SIG-M5 (cell line): Measurements from ENCODE around the gene STX8.
"Not testable (repeated sequence)": the region's sequence is repeated elsewhere in the genome, so short reads cannot be mapped to it uniquely, and the experiment has no call there.

Experiments used
- DNase-seq: peaks from one replicate; lab custom pipeline; 2025; lab: John Stamatoyannopoulos, UW

The STX8 gene

DNA sequence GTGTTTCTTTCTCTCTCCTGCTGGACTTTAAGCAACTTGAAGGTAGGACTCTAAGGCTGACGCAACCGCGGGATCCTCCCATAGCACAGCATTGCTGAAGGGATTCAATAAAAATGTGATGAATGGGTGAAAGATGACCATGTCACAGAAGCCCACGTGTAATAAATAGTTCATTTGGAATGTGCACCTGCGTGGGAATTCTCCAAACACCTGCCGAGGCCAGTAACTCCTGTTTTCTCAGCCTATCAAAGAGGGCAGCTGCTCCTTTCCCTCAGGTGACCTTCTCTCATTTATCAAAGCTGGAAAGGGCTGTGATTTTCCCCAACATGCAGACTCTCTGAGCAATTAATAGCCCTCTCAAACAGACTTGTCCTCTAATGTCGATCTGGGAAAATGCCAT, 235.7 kb downstream of the STX8 start:
- DNase-seq = no peak

GRCh38 chr17:9339482-9339881, 236.1 kb downstream of the STX8 start:
- not testable (repeated sequence) for DNase-seq

DNA sequence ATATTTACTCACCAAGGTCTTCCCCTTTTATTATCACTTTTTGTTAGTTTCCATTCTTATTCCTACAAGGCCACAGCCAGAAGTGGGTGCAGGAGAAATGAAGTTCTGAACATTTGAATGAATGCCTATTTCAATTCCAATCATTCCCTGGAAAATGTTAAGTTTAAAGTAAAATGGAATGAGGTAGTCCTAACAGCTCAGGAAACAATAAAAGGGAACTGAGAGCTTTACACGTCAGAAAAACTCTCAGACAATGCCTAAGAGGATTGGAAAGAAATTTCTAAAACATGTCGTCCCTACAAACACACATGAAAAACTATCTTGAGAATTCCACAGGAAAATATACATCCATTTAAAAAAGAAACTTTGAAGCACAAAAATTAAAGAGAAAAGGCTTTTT, 238.8 kb downstream of the STX8 start:
- no peak for DNase-seq

- no peak for DNase-seq
These were observed 240.8 kb downstream of the STX8 start for GRCh38 chr17:9334536-9335446.

DNA sequence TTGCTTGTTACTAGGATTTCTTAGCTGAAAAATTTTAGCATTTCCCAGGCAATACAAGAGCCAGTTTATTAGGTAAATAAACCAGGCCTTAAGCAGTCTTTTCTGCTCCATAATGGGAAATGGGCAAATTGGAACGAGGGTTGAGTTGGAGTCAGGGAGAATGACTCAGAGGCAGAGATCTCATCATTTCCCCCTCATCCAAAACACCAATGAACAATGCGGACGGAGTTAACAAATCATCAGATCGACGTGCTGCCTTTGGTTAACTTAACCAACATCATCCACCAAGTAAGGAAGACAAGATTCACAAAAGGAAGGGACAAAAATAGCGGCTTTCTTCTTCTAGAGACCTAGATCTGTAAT, 243.5 kb downstream of the STX8 start:
- DNase-seq = no peak

DNA sequence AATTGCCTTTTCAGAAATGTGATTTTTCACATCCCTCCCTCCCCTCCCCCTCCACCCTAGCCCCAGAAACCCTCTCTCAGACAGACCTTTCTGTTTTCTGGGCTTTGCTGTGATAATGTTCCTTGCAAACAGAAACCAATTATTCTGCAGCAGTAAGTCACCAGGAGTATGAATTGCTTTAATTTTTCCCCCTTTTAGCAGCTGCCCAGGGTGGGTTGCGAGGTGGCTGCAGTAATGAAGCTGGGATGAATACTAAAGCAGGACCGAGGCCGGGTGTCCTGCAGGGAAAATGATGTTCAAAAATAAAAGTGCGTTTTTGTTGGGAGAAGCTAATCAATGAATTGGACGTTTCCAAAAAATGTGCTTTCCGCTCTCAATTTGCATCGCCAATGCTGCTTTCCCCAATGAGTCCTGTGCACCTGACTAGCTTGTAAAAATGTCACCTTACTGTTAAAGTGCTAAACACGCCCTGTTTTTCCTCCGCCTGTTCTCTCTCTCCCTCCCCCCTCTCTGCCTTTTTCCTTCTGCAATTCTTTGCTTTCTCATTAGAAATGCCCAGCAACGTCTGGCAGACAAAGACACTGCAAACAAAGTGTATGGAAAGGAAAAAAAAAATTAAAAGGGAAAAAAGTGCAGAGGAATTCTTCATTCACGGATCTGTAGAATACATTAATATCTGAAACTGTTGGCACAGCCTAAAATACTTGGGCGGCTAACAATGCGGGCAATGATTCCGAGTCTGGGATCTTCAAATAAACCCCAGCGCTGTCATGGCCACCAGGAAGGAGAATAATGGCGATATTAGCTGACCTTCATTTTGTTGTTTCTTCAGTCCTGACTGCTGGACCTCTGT, 244.1 kb downstream of the STX8 start:
- DNase-seq = no peak

- DNase-seq = no peak
These were observed 244.9 kb downstream of the STX8 start for GRCh38 chr17:9330611-9331271.

- no peak for DNase-seq
These were observed 245.5 kb downstream of the STX8 start for GRCh38 chr17:9330141-9330540.

GRCh38 chr17:9329251-9329921, 246.2 kb downstream of the STX8 start:
- DNase-seq = no peak

DNA sequence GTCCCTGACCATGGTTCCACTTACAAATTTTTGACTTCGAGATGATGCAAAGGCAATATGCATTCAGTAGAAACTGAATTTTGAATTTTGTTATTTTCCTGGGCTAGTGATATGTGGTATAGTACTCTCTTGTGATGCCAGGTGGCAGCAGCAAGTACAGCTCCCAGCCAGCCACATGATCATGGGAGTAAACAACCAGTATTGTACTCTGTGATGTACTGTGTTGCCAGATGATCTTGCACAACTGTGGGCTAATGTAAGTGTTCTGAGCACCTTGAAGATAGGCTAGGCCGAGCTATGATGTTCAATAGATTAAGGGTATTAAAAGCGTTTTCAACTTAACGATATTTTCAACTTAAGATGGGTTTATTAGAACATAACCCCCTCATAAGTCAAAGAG, 250.8 kb downstream of the STX8 start:
- no peak for DNase-seq

- DNase-seq = no peak
These were observed 253.3 kb downstream of the STX8 start for GRCh38 chr17:9322326-9322725.

- DNase-seq = no peak
These were observed 253.7 kb downstream of the STX8 start for GRCh38 chr17:9321890-9322289.

- DNase-seq = no peak
These were observed 260.3 kb downstream of the STX8 start for GRCh38 chr17:9315360-9315759.

DNA sequence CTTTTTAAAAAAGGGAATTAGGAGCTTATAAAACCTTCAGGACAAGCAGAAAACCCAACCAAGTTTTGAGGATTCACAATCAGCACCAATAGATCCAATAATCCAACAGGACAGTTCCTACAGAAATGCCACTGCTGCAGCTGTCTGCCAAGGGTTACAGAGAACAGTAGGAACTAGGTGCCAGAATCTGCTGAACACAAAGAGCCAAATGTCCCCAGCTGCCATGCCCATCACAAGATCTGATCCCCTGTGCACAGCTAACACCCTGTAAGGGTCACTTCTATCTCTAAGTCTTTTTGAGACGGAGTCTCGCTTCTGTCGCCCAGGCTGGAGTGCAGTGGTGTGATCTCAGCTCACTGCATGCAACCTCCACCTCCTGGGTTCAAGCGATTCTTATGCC, 262.3 kb downstream of the STX8 start:
- DNase-seq = no peak

- no peak for DNase-seq
These were observed 266.4 kb downstream of the STX8 start for GRCh38 chr17:9309216-9309615.

- DNase-seq = no peak
These were observed 267.6 kb downstream of the STX8 start for GRCh38 chr17:9308069-9308468.

- no peak for DNase-seq
These were observed 268.2 kb downstream of the STX8 start for GRCh38 chr17:9307313-9307998.

DNA sequence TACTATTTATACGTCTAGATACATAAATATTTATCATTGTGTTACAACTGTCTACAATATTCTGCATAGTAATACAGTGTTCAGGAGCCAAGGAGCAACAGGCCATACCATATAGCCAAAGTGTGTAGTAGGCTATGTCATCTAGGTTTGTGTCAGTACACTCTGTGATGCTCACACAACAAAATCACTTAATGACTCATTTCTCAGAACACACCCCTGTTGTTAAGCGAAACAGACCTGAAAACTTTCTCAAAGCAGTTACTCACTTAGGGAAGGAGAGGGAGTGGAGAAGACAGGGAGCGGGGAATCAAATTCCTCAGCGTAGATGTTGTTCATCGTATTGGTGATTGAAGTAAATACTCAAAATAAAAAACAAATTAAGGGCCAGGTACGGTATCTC, 269.5 kb downstream of the STX8 start:
- no peak for DNase-seq

- DNase-seq = no peak
These were observed 275.9 kb downstream of the STX8 start for GRCh38 chr17:9299695-9300094.

- no peak for DNase-seq
These were observed 276.8 kb downstream of the STX8 start for GRCh38 chr17:9298776-9299295.

- no peak for DNase-seq
These were observed 277.5 kb downstream of the STX8 start for GRCh38 chr17:9298135-9298534.
